A549 (cell line): Measurements from ENCODE around the gene LRRC74A. TPM values are rescaled to one million over a fixed set of nuclear protein-coding genes. Genes with fewer than 3 reads are reported as not detected.

ENCODE experiments used
- ATAC-seq, 2 experiments: fragments of 200-7000 bp in 1 of 2; fragments of >200 bp in 1 of 2; cut with Nextera tagmentation in 1 of 2; cut with Tn5 transposase in 1 of 2; 3 replicates each; pipeline versions ENCODE4 v1.8.0 to v1.9.1; 2018 to 2020; ENCODE audit warnings: mild to moderate bottlenecking in 1 of 2, moderate library complexity in 1 of 2
- CTCF ChIA-PET: fragments of 300-600 bp; sonication (Branson Sonifier 250); formaldehyde crosslinking; extraction: SDS; loops from one replicate; lab custom pipeline; 2021; ENCODE audit warnings: antibody characterized with exemption, inconsistent platforms; lab: Yijun Ruan, JAX
- POLR2A ChIA-PET: fragments of 350-600 bp; formaldehyde crosslinking; extraction: SDS; loops from one replicate; lab custom pipeline; 2021; ENCODE audit warnings: antibody characterized with exemption, inconsistent platforms; lab: Yijun Ruan, JAX
- DNase-seq, 2 experiments: peaks; one replicate each; pipeline versions ENCODE4 v3.0.0 to v3.0.0-alpha.2; 2011 to 2016; ENCODE audit warnings: low read depth in 1 of 2, low spot score in 1 of 2
- FAIRE-seq: peaks from 2 replicates; lab custom pipeline; 2011; peaks lifted over from hg19 to GRCh38; lab: Jason Lieb, UNC
- H3K27ac ChIP-seq, 2 experiments: fragments of >200 bp; sonication (Bioruptor Twin); formaldehyde crosslinking; 3 replicates each; pipeline ENCODE4 v1.5.1; 2016 to 2017
- H3K4me1 ChIP-seq: fragments of >200 bp; sonication (Bioruptor Twin); formaldehyde crosslinking; 3 replicates; pipeline ENCODE4 v1.6.1; 2016
- H3K4me2 ChIP-seq: fragments of >200 bp; sonication (Bioruptor Twin); formaldehyde crosslinking; 3 replicates; pipeline ENCODE4 v1.6.1; 2016
- H3K4me3 ChIP-seq: fragments of >200 bp; sonication (Bioruptor Twin); formaldehyde crosslinking; 3 replicates; pipeline ENCODE4 v1.5.1; 2016
- H3K9me3 ChIP-seq: fragments of >200 bp; sonication (Bioruptor Twin); formaldehyde crosslinking; 3 replicates; pipeline ENCODE4 v1.6.1; 2016
- CBX8 ChIP-seq: fragments of 200-600 bp; sonication (generic); IDR thresholded peaks from 2 replicates; pipeline ENCODE4 v1.6.1; 2016
- CEBPB ChIP-seq, 2 experiments: fragments of >200 bp in 1 of 2; sonication (Bioruptor Twin) in 1 of 2; formaldehyde crosslinking in 1 of 2; IDR thresholded peaks; 2 replicates each; pipeline ENCODE4 v1.6.1; 2012 to 2016
- CHD2 ChIP-seq: fragments of 150-350 bp; IDR thresholded peaks from 2 replicates; pipeline ENCODE4 v1.6.1; 2014; ENCODE audit warnings: low read length; ENCODE audit not compliant: partially characterized antibody
- CHD4 ChIP-seq: fragments of 200-600 bp; sonication (generic); IDR thresholded peaks from 2 replicates; pipeline ENCODE4 v1.6.1; 2016; ENCODE audit warnings: antibody characterized with exemption, mild to moderate bottlenecking, borderline replicate concordance
- FOSB ChIP-seq: fragments of 250-450 bp; sonication (Bioruptor Pico); IDR thresholded peaks from 2 replicates; pipeline ENCODE4 v1.5.0; 2020; ENCODE audit warnings: mild to moderate bottlenecking, moderate library complexity
- FOXS1 ChIP-seq: fragments of 250-450 bp; sonication (Bioruptor Pico); IDR thresholded peaks from 2 replicates; pipeline ENCODE4 v1.5.0; 2020; ENCODE audit warnings: mild to moderate bottlenecking, moderate library complexity
- GATA3 ChIP-seq: IDR thresholded peaks from 2 replicates; pipeline ENCODE4 v1.6.1; 2012; ENCODE audit warnings: borderline replicate concordance
- HOXA7 ChIP-seq: fragments of 250-450 bp; sonication (Bioruptor Pico); IDR thresholded peaks from 2 replicates; pipeline ENCODE4 v1.5.0; 2020; ENCODE audit warnings: mild to moderate bottlenecking, moderate library complexity
- HOXB13 ChIP-seq: fragments of 250-450 bp; sonication (Bioruptor Pico); IDR thresholded peaks from 2 replicates; pipeline ENCODE4 v1.5.0; 2020; ENCODE audit warnings: low read depth, mild to moderate bottlenecking, moderate library complexity
- JUN ChIP-seq, 2 experiments: fragments of >200 bp; sonication (Bioruptor Twin); formaldehyde crosslinking; IDR thresholded peaks; 2 replicates in 1 of 2; 3 replicates in 1 of 2; pipeline ENCODE4 v1.6.1; 2016 to 2017
- MAFK ChIP-seq: fragments of 450-650 bp; IDR thresholded peaks from 2 replicates; pipeline ENCODE4 v1.6.1; 2014; ENCODE audit not compliant: partially characterized antibody
- PHF8 ChIP-seq: fragments of 200-600 bp; sonication (generic); IDR thresholded peaks from 2 replicates; pipeline ENCODE4 v1.6.1; 2016; ENCODE audit warnings: low read depth, mild to moderate bottlenecking, antibody characterized with exemption, moderate library complexity, borderline replicate concordance
- POLR2A ChIP-seq: IDR thresholded peaks from 2 replicates; pipeline ENCODE4 v1.6.1; 2012; ENCODE audit warnings: mild to moderate bottlenecking, low read length
- RAD21 ChIP-seq, 2 experiments: fragments of >200 bp in 1 of 2; sonication (Bioruptor Twin) in 1 of 2; formaldehyde crosslinking in 1 of 2; IDR thresholded peaks in 1 of 2; conservative IDR thresholded peaks in 1 of 2; 2 replicates in 1 of 2; 3 replicates in 1 of 2; pipeline ENCODE4 v1.6.1; 2012 to 2018; ENCODE audit warnings: inconsistent platforms in 1 of 2
- RARB ChIP-seq: fragments of 250-450 bp; sonication (Bioruptor Pico); IDR thresholded peaks from 2 replicates; pipeline ENCODE4 v1.8.0; 2021; ENCODE audit warnings: mild to moderate bottlenecking, moderate library complexity
- SMC3 ChIP-seq: fragments of >200 bp; sonication (Bioruptor Twin); formaldehyde crosslinking; IDR thresholded peaks from 3 replicates; pipeline ENCODE4 v1.6.1; 2018; ENCODE audit warnings: inconsistent platforms
- WGBS: methylation state at CpG from one replicate; pipeline ENCODE4 v1.1.6; 2017; ENCODE audit errors: missing lambda C conversion rate; 5-methylcytosine and 5-hydroxymethylcytosine counted together
- polyA plus RNA-seq, 4 experiments: library from polyadenylated mRNA; depleted of rRNA in 3 of 4; stranded (reverse); fragments of >200 nt; fragmentation: RNase III in 1 of 4; extraction: RNeasy Plus Mini Kit Qiagen cat#74134 plus additional on column Dnase treatment in 1 of 4; gene quantifications; 2 replicates in 3 of 4; 3 replicates in 1 of 4; pipeline ENCODE4 v1.2.3, GENCODE V29; 2011 to 2017
- TF ChIP-seq, protein P1 (sequence below): fragments of >200 bp; sonication (Bioruptor Twin); formaldehyde crosslinking; IDR thresholded peaks from 3 replicates; pipeline ENCODE4 v1.6.1; 2016
- TF ChIP-seq, protein P2 (sequence below): fragments of >200 bp; sonication (Bioruptor Twin); formaldehyde crosslinking; IDR thresholded peaks from 3 replicates; pipeline ENCODE4 v1.5.1; 2016
- TF ChIP-seq, protein P3 (sequence below): IDR thresholded peaks from 2 replicates; pipeline ENCODE4 v1.6.1; 2012; ENCODE audit warnings: low read depth, borderline replicate concordance

The LRRC74A gene
- polyA plus RNA-seq, 2 of the 4 experiments (the other 2 are of a cell fraction): not detected

DNA sequence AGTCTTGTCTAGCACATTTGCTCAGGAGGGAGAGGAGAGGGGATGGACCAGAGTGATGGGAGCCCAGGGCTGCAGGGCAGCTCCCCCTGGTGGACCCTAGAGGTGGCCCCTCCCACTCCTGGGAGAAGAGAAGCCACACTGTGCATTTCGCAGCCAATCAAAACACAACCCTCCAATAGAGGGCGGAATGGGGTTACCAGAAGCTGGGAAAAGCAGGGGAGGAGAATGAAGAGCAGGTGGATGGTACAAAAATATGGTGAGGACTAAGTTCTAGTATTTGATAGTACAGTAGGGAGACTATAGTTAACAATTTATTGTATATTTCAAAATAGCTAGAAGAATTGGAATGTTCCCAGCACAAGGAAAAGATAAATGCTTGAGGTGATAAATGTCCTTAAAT is 41.3 kb upstream of the LRRC74A start:
- 35% methylated on average over 2 of the region's 2 CpGs for WGBS
- Histone ChIP-seq H3K4me1 (no peaks in the 10 kb centered on the region), H3K4me2 (no peak overlapping the region), H3K27ac (no peak overlapping the region), H3K4me3 (no peak overlapping the region), H3K9me3 (no peaks in the 10 kb centered on the region)
- TF ChIP-seq, protein P1, sequence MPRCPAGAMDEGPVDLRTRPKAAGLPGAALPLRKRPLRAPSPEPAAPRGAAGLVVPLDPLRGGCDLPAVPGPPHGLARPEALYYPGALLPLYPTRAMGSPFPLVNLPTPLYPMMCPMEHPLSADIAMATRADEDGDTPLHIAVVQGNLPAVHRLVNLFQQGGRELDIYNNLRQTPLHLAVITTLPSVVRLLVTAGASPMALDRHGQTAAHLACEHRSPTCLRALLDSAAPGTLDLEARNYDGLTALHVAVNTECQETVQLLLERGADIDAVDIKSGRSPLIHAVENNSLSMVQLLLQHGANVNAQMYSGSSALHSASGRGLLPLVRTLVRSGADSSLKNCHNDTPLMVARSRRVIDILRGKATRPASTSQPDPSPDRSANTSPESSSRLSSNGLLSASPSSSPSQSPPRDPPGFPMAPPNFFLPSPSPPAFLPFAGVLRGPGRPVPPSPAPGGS: no peak
- TF ChIP-seq RAD21 (conservative IDR thresholded peaks at IDR 0.05 in 1 of 2, IDR thresholded peaks at IDR 0.05 in 1 of 2) (peak; percentile 56 to 69), MAFK (no peak), HOXB13 (no peak), HOXA7 (CRISPR knock-in tag) (no peak), SMC3 (peak; percentile 65; the same call in 2 of the 3 replicates)
- TF ChIP-seq, protein P2, sequence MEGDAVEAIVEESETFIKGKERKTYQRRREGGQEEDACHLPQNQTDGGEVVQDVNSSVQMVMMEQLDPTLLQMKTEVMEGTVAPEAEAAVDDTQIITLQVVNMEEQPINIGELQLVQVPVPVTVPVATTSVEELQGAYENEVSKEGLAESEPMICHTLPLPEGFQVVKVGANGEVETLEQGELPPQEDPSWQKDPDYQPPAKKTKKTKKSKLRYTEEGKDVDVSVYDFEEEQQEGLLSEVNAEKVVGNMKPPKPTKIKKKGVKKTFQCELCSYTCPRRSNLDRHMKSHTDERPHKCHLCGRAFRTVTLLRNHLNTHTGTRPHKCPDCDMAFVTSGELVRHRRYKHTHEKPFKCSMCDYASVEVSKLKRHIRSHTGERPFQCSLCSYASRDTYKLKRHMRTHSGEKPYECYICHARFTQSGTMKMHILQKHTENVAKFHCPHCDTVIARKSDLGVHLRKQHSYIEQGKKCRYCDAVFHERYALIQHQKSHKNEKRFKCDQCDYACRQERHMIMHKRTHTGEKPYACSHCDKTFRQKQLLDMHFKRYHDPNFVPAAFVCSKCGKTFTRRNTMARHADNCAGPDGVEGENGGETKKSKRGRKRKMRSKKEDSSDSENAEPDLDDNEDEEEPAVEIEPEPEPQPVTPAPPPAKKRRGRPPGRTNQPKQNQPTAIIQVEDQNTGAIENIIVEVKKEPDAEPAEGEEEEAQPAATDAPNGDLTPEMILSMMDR: peak; percentile 67
- FAIRE-seq: peak; percentile 49
- ChIA-PET CTCF (interaction anchor here (0.6 to 7.9 kb wide), 23 partner anchors 9 to 91 kb away, joined by 3 to 87 read pairs (median 4); partner anchors contain the start of gene ANGEL1), POLR2A (interaction anchor here (0.9 kb wide), 1 partner anchor 28 kb away, joined by 5 read pairs; the partner anchor contains the start of gene ANGEL1)
- peak; percentile 78 to 97 for DNase-seq
- ATAC-seq: peak; percentile 93 to 99

DNA sequence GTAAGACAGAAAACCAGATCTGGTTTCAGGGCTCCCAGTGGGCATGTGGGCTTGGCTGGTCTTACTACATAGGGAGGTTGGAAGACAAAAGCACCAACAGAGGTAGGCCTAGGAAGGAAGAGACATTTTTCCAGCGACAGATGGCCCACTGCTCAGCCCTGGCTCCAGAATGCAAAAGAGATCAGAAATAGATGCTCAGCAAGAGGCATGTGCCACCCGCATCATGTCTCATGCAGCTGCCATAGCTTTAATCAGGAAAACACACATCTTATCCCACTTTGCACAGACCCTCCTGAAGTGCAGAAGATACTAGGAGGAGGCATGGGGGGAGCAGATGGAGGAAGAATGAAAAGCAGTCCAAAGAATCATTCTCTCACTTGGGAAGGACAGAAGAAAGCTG is 39.6 kb upstream of the LRRC74A start:
- DNase-seq (no peak), FAIRE-seq (no peak), ATAC-seq (no peak)
- Histone ChIP-seq H3K4me1 (no peaks in the 10 kb centered on the region), H3K27ac (no peak overlapping the region), H3K4me3 (no peak overlapping the region), H3K4me2 (no peak overlapping the region), H3K9me3 (no peaks in the 10 kb centered on the region)
- POLR2A ChIA-PET: no interaction called here
- TF ChIP-seq, protein P3, sequence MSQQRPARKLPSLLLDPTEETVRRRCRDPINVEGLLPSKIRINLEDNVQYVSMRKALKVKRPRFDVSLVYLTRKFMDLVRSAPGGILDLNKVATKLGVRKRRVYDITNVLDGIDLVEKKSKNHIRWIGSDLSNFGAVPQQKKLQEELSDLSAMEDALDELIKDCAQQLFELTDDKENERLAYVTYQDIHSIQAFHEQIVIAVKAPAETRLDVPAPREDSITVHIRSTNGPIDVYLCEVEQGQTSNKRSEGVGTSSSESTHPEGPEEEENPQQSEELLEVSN: no peak
- TF ChIP-seq POLR2A (no peak), GATA3 (no peak), FOXS1 (CRISPR knock-in tag) (no peak), RARB (CRISPR knock-in tag) (no peak), PHF8 (no peak), CBX8 (no peak)
- WGBS: 94% methylated on average over 2 of the region's 2 CpGs
- CTCF ChIA-PET: interaction anchor here (0.6 to 1.4 kb wide), 5 partner anchors 24 to 222 kb away, joined by 3 to 4 read pairs (median 3); partner anchors contain the start of gene VASH1

DNA sequence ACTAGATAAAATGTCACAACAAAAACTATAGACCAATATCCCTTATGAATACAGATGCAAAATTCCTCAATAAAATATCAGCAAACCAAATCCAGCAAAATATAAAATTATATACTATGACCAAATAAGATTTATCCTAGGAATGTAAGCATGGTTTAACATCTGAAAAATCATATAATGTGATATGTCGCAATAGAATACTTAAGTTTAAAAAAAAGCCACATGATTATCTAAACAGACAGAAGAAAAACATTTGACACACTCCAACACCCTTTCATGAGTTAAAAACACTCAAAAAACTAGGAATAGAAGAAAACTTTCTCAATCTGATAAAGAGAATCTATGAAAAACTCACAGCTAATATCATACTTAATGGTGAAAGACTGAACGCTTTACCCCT is 33.8 kb upstream of the LRRC74A start:
- POLR2A ChIA-PET: no interaction called here
- 90% methylated on average over 2 of the region's 2 CpGs for WGBS
- no peaks in the 10 kb centered on the region for H3K4me1 ChIP-seq
- FAIRE-seq (peak; percentile 51), ATAC-seq (no peak), DNase-seq (no peak)
- no peak overlapping the region for H3K4me3 ChIP-seq
- no peak overlapping the region for H3K4me2 ChIP-seq
- no peak overlapping the region for H3K27ac ChIP-seq
- H3K9me3 ChIP-seq: no peaks in the 10 kb centered on the region
- CTCF ChIA-PET: no interaction called here
- no peak for TF ChIP-seq CHD2
- no peak for TF ChIP-seq FOSB
- TF ChIP-seq, protein P1: no peak
- TF ChIP-seq CHD4: no peak
- no peak for TF ChIP-seq MAFK
- TF ChIP-seq CEBPB (IDR thresholded peaks at IDR 0.05): peak; percentile 24 to 53; a peak in 2 of 4 replicates
- no peak for TF ChIP-seq JUN (IDR thresholded peaks at IDR 0.05)
